C4-2B (cell line): ENCODE data around the gene SOX11.
"Not testable (repeated sequence)": the region's sequence is repeated elsewhere in the genome, so short reads cannot be mapped to it uniquely, and the experiment has no call there.

Experiments used
- H3K27ac ChIP-seq: fragments of 450-650 bp; 2 replicates; pipeline ENCODE4 v1.5.1; 2017
- ZFX ChIP-seq: fragments of 450-650 bp; IDR thresholded peaks from 2 replicates; pipeline ENCODE4 v1.6.1; 2017
- TF ChIP-seq, protein P1 (sequence below): fragments of 450-650 bp; conservative IDR thresholded peaks from 2 replicates; pipeline ENCODE4 v1.5.1; 2017; ENCODE audit warnings: mild to moderate bottlenecking

The SOX11 gene

DNA sequence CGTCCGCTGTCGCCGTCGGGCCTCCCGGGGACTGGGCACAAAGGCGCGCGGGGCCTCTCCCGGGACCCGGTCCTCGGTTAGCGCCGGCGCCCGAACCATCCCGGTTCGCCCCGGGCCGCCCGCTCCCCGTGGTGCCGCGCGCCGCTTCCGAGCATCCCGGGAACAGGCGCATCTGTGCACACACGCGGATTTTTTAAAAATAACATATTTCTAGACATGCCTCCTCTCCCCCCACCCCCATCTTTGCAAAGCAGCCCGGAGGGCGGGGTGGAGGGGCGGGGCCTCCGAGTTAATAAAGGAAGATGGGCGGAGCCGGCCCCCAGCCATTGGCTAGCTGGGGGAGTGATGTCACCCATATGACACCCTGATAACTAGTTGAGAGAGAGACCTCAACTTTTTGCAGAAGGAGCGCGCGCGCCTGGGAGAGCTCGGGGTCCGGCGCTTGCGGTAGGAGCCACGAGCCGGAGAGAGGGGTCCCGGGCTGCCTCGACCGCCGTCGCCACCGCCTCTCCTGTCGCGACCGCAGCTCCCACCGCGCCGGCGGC lies at the start of gene SOX11:
SOX11 (plus strand) TSS at position 400 of the 545 bp plus-strand sequence. CDS start 338 bp downstream, outside the sequence.
- peak within 1 kb of the TSS; percentile 53 for H3K27ac ChIP-seq
- TF ChIP-seq, protein P1, sequence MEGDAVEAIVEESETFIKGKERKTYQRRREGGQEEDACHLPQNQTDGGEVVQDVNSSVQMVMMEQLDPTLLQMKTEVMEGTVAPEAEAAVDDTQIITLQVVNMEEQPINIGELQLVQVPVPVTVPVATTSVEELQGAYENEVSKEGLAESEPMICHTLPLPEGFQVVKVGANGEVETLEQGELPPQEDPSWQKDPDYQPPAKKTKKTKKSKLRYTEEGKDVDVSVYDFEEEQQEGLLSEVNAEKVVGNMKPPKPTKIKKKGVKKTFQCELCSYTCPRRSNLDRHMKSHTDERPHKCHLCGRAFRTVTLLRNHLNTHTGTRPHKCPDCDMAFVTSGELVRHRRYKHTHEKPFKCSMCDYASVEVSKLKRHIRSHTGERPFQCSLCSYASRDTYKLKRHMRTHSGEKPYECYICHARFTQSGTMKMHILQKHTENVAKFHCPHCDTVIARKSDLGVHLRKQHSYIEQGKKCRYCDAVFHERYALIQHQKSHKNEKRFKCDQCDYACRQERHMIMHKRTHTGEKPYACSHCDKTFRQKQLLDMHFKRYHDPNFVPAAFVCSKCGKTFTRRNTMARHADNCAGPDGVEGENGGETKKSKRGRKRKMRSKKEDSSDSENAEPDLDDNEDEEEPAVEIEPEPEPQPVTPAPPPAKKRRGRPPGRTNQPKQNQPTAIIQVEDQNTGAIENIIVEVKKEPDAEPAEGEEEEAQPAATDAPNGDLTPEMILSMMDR, result peak; percentile 46
- TF ChIP-seq ZFX, result peak; percentile 74; the same call in 1 of the 2 replicates

DNA sequence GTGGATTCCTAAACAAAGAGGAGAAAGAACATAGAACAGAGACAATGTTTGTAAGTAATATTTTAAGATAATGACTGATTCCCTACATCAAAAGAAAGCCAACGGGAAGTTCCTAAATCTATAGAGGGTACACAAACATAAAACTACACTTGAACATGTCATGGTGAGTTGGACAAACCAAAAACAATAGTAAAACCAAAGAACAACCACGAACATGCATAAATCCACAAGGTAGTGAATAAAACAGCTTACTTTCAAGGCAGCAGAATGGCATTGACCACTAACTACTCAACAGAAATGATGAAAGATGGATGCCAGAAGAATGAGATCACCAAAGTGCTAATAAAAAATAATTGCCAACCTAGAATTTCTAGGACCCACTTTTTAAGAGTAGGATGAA lies 39.5 kb upstream of the SOX11 start:
- not testable (repeated sequence) for H3K27ac ChIP-seq

DNA sequence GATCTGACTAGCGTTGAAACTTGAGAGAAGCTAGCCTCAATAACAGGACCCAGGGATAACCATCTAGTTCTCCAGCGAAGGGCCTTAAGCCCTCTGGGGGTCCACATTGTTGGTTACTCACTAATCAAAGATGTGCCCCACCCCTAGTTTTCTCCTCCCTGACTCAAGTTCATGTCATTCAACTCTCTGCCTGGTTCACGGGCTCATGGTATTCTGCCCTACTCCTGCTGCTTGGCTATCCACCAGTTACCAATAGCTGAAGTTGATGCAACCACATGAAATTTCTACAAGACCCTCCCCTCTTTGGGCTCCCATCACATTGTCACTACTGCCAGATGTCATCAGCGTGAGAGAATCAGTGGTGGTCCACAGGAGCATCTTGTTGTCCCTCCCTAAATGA lies 38.4 kb upstream of the SOX11 start:
- not testable (repeated sequence) for H3K27ac ChIP-seq

DNA sequence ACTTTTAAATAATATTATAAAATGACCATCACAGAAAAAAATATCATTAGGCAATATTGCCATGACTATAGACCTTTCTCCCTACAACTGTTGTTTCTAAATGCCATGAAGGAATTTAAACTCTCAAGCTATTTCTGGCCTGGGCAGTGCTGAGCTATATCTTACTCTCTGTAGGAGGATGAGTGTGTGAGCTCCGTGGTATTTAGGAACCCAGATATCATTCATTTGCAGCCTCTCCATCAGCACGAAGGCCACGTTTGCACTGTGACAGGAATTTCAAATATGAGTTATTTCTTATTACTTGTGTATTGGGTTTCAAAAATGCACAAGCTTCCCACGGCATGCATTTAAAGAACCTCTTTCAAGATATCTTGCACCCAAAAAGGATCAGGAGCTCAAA lies 35.0 kb upstream of the SOX11 start:
- TF ChIP-seq, protein P1, result no peak
- no peak for TF ChIP-seq ZFX
- H3K27ac ChIP-seq, result no peak overlapping the region

DNA sequence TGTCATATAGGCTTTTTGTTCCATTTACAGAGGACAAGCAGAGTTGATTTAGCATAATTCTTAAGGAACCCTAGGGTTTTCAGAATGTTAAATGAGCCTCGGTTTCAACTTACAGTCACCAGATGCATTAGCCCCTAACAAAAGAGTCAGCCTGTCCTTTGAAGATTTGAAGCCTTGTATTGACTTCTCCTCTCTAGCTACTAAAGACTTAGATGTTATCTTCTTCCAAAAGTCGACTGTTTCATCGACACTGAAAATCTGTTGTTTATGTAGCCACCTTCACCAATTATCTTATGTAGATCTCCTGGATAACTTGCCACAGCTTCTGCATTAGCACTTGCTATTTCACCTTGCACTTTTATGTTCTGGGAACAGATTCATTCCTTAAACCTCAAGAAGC lies 31.6 kb upstream of the SOX11 start:
- TF ChIP-seq ZFX, result no peak
- TF ChIP-seq, protein P1, result no peak

DNA sequence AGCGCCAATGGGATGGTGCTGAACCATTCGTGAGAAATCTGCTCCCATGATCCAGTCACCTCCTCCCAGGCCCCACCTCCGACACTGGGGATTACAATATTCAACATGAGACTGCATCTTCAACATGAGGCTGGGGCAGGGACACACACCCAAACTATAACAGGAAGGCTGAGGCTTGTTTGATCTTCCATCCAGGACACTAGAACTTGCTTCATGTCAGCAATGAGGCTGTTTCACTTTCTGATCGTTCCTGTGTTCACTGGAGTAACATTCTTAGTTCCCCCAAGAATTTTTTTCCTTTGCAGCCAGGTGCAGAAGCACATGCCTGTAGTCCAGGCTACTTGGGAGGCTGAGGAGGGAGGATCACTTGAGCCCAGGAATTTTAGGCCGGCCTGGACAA lies 30.8 kb upstream of the SOX11 start:
- TF ChIP-seq, protein P1, result no peak
- TF ChIP-seq ZFX, result no peak
- no peak overlapping the region for H3K27ac ChIP-seq

More for the DNA sequence above, 31.6 kb upstream of the SOX11 start:
- no peak overlapping the region for H3K27ac ChIP-seq

DNA sequence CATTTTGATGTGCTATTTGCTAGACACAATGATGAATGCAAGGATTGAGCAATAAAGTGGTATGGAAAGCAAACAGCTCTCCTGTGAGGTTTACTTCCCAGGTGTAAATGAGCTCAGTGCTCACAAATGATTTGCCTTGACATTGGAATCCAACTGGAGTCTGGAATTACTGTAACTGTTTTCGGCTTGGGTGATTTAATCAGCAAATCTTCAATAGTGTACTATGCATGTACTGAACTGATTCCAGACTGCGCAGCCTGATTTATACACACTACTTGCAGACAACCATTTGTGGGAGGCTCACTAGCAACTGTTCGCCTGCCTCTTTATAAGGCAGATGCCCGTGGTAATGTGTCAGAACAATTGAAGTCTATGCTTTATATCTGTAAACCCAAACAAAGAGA lies 27.9 kb upstream of the SOX11 start:
- TF ChIP-seq ZFX, result no peak
- TF ChIP-seq, protein P1, result no peak
- H3K27ac ChIP-seq, result no peak overlapping the region

DNA sequence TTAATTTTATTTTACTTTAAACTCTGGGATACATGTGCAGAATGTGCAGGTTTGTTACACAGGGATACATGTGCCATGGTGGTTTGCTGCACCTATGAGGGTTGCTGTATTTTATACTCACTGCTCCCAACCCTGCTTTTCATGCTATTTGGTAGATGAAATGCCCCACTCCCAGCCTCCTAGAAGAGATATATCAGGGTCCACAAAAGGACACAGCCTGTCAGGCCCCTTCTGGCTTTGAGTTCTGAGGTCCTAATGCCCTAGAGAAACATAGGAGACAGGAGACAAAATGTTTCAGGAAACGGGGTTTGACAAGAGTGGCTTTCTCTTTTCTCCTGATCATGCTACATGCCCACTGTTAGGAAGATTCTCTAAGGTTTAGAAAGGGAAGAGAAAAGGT lies 27.1 kb upstream of the SOX11 start:
- H3K27ac ChIP-seq, result no peak overlapping the region
- TF ChIP-seq ZFX, result no peak
- TF ChIP-seq, protein P1, result no peak
